ENCODE results near the gene KCNK5.

The KCNK5 gene

GRCh38 chr6:39144481-39145173 lies 84.6 kb downstream of the KCNK5 start:
- no peak overlapping the region for H3K4me3 ChIP-seq (replicated peaks; ENCODE audit: low read depth, low read length)
- TF ChIP-seq, protein P1, sequence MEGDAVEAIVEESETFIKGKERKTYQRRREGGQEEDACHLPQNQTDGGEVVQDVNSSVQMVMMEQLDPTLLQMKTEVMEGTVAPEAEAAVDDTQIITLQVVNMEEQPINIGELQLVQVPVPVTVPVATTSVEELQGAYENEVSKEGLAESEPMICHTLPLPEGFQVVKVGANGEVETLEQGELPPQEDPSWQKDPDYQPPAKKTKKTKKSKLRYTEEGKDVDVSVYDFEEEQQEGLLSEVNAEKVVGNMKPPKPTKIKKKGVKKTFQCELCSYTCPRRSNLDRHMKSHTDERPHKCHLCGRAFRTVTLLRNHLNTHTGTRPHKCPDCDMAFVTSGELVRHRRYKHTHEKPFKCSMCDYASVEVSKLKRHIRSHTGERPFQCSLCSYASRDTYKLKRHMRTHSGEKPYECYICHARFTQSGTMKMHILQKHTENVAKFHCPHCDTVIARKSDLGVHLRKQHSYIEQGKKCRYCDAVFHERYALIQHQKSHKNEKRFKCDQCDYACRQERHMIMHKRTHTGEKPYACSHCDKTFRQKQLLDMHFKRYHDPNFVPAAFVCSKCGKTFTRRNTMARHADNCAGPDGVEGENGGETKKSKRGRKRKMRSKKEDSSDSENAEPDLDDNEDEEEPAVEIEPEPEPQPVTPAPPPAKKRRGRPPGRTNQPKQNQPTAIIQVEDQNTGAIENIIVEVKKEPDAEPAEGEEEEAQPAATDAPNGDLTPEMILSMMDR (IDR thresholded peaks at IDR 0.05; ENCODE audit: low read length, missing control alignments): no peak
- DNase-seq (ENCODE audit: low read depth): no peak

GRCh38 chr6:39143238-39143930 lies 85.9 kb downstream of the KCNK5 start:
- no peak overlapping the region for H3K4me3 ChIP-seq (replicated peaks; ENCODE audit: low read depth, low read length)
- TF ChIP-seq, protein P1 (IDR thresholded peaks at IDR 0.05; ENCODE audit: low read length, missing control alignments): no peak
- peak; percentile 25 for DNase-seq (ENCODE audit: low read depth)

GRCh38 chr6:39140556-39141167 lies 88.6 kb downstream of the KCNK5 start:
- DNase-seq (ENCODE audit: low read depth): no peak
- TF ChIP-seq, protein P1 (IDR thresholded peaks at IDR 0.05; ENCODE audit: low read length, missing control alignments): no peak
- H3K4me3 ChIP-seq (replicated peaks; ENCODE audit: low read depth, low read length): no peak overlapping the region

Data from fibroblast of pulmonary artery (primary cell).